Measurements from ENCODE around the gene ANKRD6. TPM values are rescaled to one million over a fixed set of nuclear protein-coding genes. Genes with fewer than 3 reads are reported as not detected.

The ANKRD6 gene
- total RNA-seq, 1 experiment from 2014 or later = 20.5 TPM

- peak; percentile 33 to 35 for DNase-seq
- Mint-ChIP-seq H3K36me3 (ENCODE audit: insufficient read depth, unreplicated experiment) (no peaks in the 10 kb centered on the region), H3K9me3 (ENCODE audit: unreplicated experiment) (no peaks in the 10 kb centered on the region), H3K27me3 (ENCODE audit: insufficient read depth, unreplicated experiment) (peaks cover 10% of the 10 kb centered on the region), H3K4me1 (ENCODE audit: low read depth, unreplicated experiment) (no peaks in the 10 kb centered on the region), H3K27ac (ENCODE audit: unreplicated experiment) (no peak overlapping the region), H3K4me3 (ENCODE audit: unreplicated experiment) (peak overlapping the region; percentile 86)
- TF ChIP-seq CTCF (IDR thresholded peaks at IDR 0.05; ENCODE audit: insufficient read depth in 1 of 2, low read depth in 1 of 2, low read length in 1 of 2, severe bottlenecking in 1 of 2, unreplicated experiment in 1 of 2) = no peak
- Histone ChIP-seq H3K27me3 (replicated peaks; ENCODE audit: control insufficient read depth, insufficient read depth, low read length) (no peaks in the 10 kb centered on the region), H3K36me3 (ENCODE audit: control insufficient read depth, insufficient read depth, low read length) (no peaks in the 10 kb centered on the region), H3K4me1 (no peaks in the 10 kb centered on the region), H3K9me3 (no peaks in the 10 kb centered on the region), H3K4me3 (ENCODE audit: low read depth, low read length) (peak overlapping the region; percentile 84)
- CTCF ChIA-PET = no interaction called here
- intact Hi-C loops (cut with micrococcal nuclease; ENCODE audit: unreplicated experiment) = loop anchor here (5.0 kb wide), 1 partner anchor 34 kb away; no protein-coding TSS in a partner anchor
- POLR2A ChIA-PET = no interaction called here
- no TSS peak for BruUV-seq (replicated peaks)
Measured at GRCh38 chr6:89411145-89412070, 21.5 kb upstream of the ANKRD6 start.

GRCh38 chr6:89412071-89413005 is 20.6 kb upstream of the ANKRD6 start, which contains the start of gene RRAGD:
Gene RRAGD, minus strand, starts transcription at chr6:89412273. Its CDS starts 280 bp downstream, at chr6:89411993.
- Mint-ChIP-seq H3K36me3 (ENCODE audit: insufficient read depth, unreplicated experiment) (no peaks in the 10 kb centered on the region), H3K9me3 (ENCODE audit: unreplicated experiment) (no peaks in the 10 kb centered on the region), H3K27ac (ENCODE audit: unreplicated experiment) (no peak within 1 kb of the TSS), H3K4me1 (ENCODE audit: low read depth, unreplicated experiment) (no peaks in the 10 kb centered on the region), H3K4me3 (ENCODE audit: unreplicated experiment) (peak within 1 kb of the TSS; percentile 86), H3K27me3 (ENCODE audit: insufficient read depth, unreplicated experiment) (peaks cover 11% of the 10 kb centered on the region)
- Histone ChIP-seq H3K27me3 (replicated peaks; ENCODE audit: control insufficient read depth, insufficient read depth, low read length) (no peaks in the 10 kb centered on the region), H3K36me3 (ENCODE audit: control insufficient read depth, insufficient read depth, low read length) (no peaks in the 10 kb centered on the region), H3K4me1 (no peaks in the 10 kb centered on the region), H3K4me3 (ENCODE audit: low read depth, low read length) (peak within 1 kb of the TSS; percentile 84), H3K9me3 (no peaks in the 10 kb centered on the region)
- DNase-seq = peak; percentile 54 to 70
- BruUV-seq (replicated peaks) = no TSS peak
- TF ChIP-seq CTCF (IDR thresholded peaks at IDR 0.05; ENCODE audit: insufficient read depth in 1 of 2, low read depth in 1 of 2, low read length in 1 of 2, severe bottlenecking in 1 of 2, unreplicated experiment in 1 of 2) = no peak
- ChIA-PET CTCF (no interaction called here), POLR2A (no interaction called here)
- intact Hi-C loops (cut with micrococcal nuclease; ENCODE audit: unreplicated experiment) = loop anchor here (5.0 kb wide), 1 partner anchor 35 kb away; no protein-coding TSS in a partner anchor

- peak overlapping the region; percentile 84 for H3K4me3 ChIP-seq (ENCODE audit: low read depth, low read length)
- DNase-seq = no peak
Measured at GRCh38 chr6:89413006-89413400, 19.9 kb upstream of the ANKRD6 start.

More at GRCh38 chr6:89413006-89413400, 19.9 kb upstream of the ANKRD6 start:
- H3K36me3 ChIP-seq (ENCODE audit: control insufficient read depth, insufficient read depth, low read length) = no peaks in the 10 kb centered on the region
- Mint-ChIP-seq H3K4me3 (ENCODE audit: unreplicated experiment) (peak overlapping the region; percentile 86), H3K4me1 (ENCODE audit: low read depth, unreplicated experiment) (no peaks in the 10 kb centered on the region), H3K27me3 (ENCODE audit: insufficient read depth, unreplicated experiment) (peaks cover 14% of the 10 kb centered on the region), H3K36me3 (ENCODE audit: insufficient read depth, unreplicated experiment) (no peaks in the 10 kb centered on the region), H3K27ac (ENCODE audit: unreplicated experiment) (no peak overlapping the region), H3K9me3 (ENCODE audit: unreplicated experiment) (no peaks in the 10 kb centered on the region)
- POLR2A ChIA-PET = interaction anchor here (0.5 kb wide), 1 partner anchor 19 kb away, joined by 3 read pairs; no protein-coding TSS in a partner anchor
- H3K9me3 ChIP-seq = no peaks in the 10 kb centered on the region
- CTCF ChIA-PET = interaction anchor here (1.0 kb wide), 1 partner anchor 41 kb away, joined by 3 read pairs; no protein-coding TSS in a partner anchor
- no peaks in the 10 kb centered on the region for H3K27me3 ChIP-seq (replicated peaks; ENCODE audit: control insufficient read depth, insufficient read depth, low read length)
- TF ChIP-seq CTCF (IDR thresholded peaks at IDR 0.05; ENCODE audit: insufficient read depth in 1 of 2, low read depth in 1 of 2, low read length in 1 of 2, severe bottlenecking in 1 of 2, unreplicated experiment in 1 of 2) = no peak
- intact Hi-C loops (cut with micrococcal nuclease; ENCODE audit: unreplicated experiment) = loop anchor here (5.0 kb wide), 1 partner anchor 36 kb away; no protein-coding TSS in a partner anchor
- BruUV-seq (replicated peaks) = no TSS peak
- H3K4me1 ChIP-seq = no peaks in the 10 kb centered on the region

Measured in Caco-2 (cell line).